HepG2 (cell line): ENCODE measurements around the gene MAPK1. TPM values are rescaled to one million over a fixed set of nuclear protein-coding genes. Genes with fewer than 3 reads are reported as not detected.

ENCODE experiments used
- ATAC-seq: fragments of 200-7000 bp; cut with Tn5 transposase; 3 replicates; pipeline ENCODE4 v1.9.1; 2020; ENCODE audit warnings: mild to moderate bottlenecking, moderate library complexity
- BruUV-seq: library from RNA; stranded (reverse); fragments of 400-500 nt; replicated peaks from 2 replicates; lab custom pipeline; 2021; lab: Mats Ljungman, UMichigan
- CTCF ChIA-PET: fragments of 300-600 bp; formaldehyde crosslinking; extraction: SDS; loops from one replicate; lab custom pipeline; 2021; ENCODE audit warnings: low total read pairs, inconsistent platforms, low intra/inter-chr PET ratio; lab: Yijun Ruan, JAX
- POLR2A ChIA-PET: fragments of 350-600 bp; sonication (Branson Sonifier 250); formaldehyde crosslinking; loops from one replicate; lab custom pipeline; 2020; ENCODE audit warnings: antibody characterized with exemption, inconsistent platforms; lab: Yijun Ruan, JAX
- DNase-seq: peaks from one replicate; pipeline ENCODE4 v3.0.0-alpha.2; 2015; ENCODE audit warnings: low spot score
- FAIRE-seq: peaks from 3 replicates; lab custom pipeline; 2011; peaks lifted over from hg19 to GRCh38; lab: Jason Lieb, UNC
- H2AFZ ChIP-seq: one replicate; pipeline ENCODE4 v1.6.1; 2011; ENCODE audit warnings: low read length, inconsistent platforms
- H3K27ac ChIP-seq: fragments of 300-600 bp; 3 replicates; pipeline ENCODE4 v1.8.0; 2011; ENCODE audit warnings: mixed run types, mild to moderate bottlenecking, mixed read lengths, low read length, inconsistent platforms; ENCODE audit not compliant: insufficient read depth; ENCODE audit errors: extremely low read length
- H3K27me3 ChIP-seq, 2 experiments: fragments of 200-600 bp in 1 of 2; 2 replicates in 1 of 2; 3 replicates in 1 of 2; pipeline versions ENCODE4 v1.6.0 to v1.8.0; 2011; ENCODE audit warnings: low read length in 2 of 2, mild to moderate bottlenecking in 2 of 2, moderate library complexity in 2 of 2, inconsistent platforms in 1 of 2; ENCODE audit not compliant: insufficient read depth in 2 of 2, control insufficient read depth in 1 of 2
- H3K36me3 ChIP-seq, 2 experiments: fragments of 200-600 bp in 1 of 2; replicated peaks in 1 of 2; 2 replicates in 1 of 2; 3 replicates in 1 of 2; pipeline versions ENCODE4 v1.5.1 to v1.8.0; 2011; ENCODE audit warnings: low read length in 2 of 2, inconsistent platforms in 1 of 2; ENCODE audit not compliant: insufficient read depth in 2 of 2, control insufficient read depth in 1 of 2
- H3K4me1 ChIP-seq: 2 replicates; pipeline ENCODE4 v1.5.1; 2012; ENCODE audit warnings: low read length, inconsistent platforms; ENCODE audit not compliant: insufficient read depth
- H3K4me2 ChIP-seq: 2 replicates; pipeline ENCODE4 v1.6.0; 2011; ENCODE audit warnings: low read depth, low read length, inconsistent platforms
- H3K4me3 ChIP-seq, 3 experiments: fragments of 200-600 bp in 1 of 3; sonication (generic), shearing (Covaris generic) in 1 of 3; replicated peaks in 1 of 3; 2 replicates each; pipeline ENCODE4 v1.5.1; 2011 to 2016; ENCODE audit warnings: low read length in 3 of 3, inconsistent platforms in 2 of 3, low read depth in 2 of 3, mild to moderate bottlenecking in 2 of 3, control low read depth in 1 of 3, mixed read lengths in 1 of 3; ENCODE audit not compliant: insufficient read depth in 1 of 3
- H3K79me2 ChIP-seq: one replicate; pipeline ENCODE4 v1.6.1; 2011; ENCODE audit warnings: low read length, inconsistent platforms; ENCODE audit not compliant: insufficient read depth
- H3K9ac ChIP-seq: 2 replicates; pipeline ENCODE4 v1.6.0; 2011; ENCODE audit warnings: mild to moderate bottlenecking, low read depth, low read length, inconsistent platforms; ENCODE audit not compliant: insufficient read depth
- H3K9me3 ChIP-seq: 2 replicates; pipeline ENCODE4 v1.5.1; 2012; ENCODE audit warnings: mild to moderate bottlenecking, low read length
- H4K20me1 ChIP-seq: 2 replicates; pipeline ENCODE4 v1.6.0; 2011; ENCODE audit warnings: inconsistent platforms, mild to moderate bottlenecking, low read length, moderate library complexity; ENCODE audit not compliant: insufficient read depth
- HNF4A ChIP-seq: sonication (generic); formaldehyde crosslinking; IDR thresholded peaks from 2 replicates; pipeline ENCODE4 v1.4.0; 2020; ENCODE audit warnings: missing genetic modification reagents
- HOXA3 ChIP-seq: sonication (generic); formaldehyde crosslinking; IDR thresholded peaks from 2 replicates; pipeline ENCODE4 v1.5.0; 2020; ENCODE audit warnings: missing genetic modification reagents
- SAFB2 ChIP-seq: sonication (generic); formaldehyde crosslinking; IDR thresholded peaks from 2 replicates; pipeline ENCODE4 v1.5.1; 2020; ENCODE audit warnings: missing genetic modification reagents, low read depth, mild to moderate bottlenecking, borderline replicate concordance
- ZBTB3 ChIP-seq: sonication (generic); formaldehyde crosslinking; IDR thresholded peaks from 2 replicates; pipeline ENCODE4 v1.4.0; 2020; ENCODE audit warnings: low read depth, mild to moderate bottlenecking, moderate library complexity, missing genetic modification reagents, borderline replicate concordance
- ZNF138 ChIP-seq: sonication (generic); formaldehyde crosslinking; IDR thresholded peaks from 2 replicates; pipeline ENCODE4 v1.5.0; 2020; ENCODE audit warnings: mild to moderate bottlenecking, low read depth, missing genetic modification reagents
- ZNF431 ChIP-seq: sonication (generic); formaldehyde crosslinking; IDR thresholded peaks from 2 replicates; pipeline ENCODE4 v1.9.0; 2022; ENCODE audit warnings: missing genetic modification reagents, low read depth, mild to moderate bottlenecking, borderline replicate concordance
- ZNF552 ChIP-seq: sonication (generic); formaldehyde crosslinking; IDR thresholded peaks from 2 replicates; pipeline ENCODE4 v1.9.0; 2022; ENCODE audit warnings: missing genetic modification reagents, mild to moderate bottlenecking, borderline replicate concordance
- ZNF660 ChIP-seq: sonication (generic); formaldehyde crosslinking; IDR thresholded peaks from 2 replicates; pipeline ENCODE4 v1.5.1; 2020; ENCODE audit warnings: mild to moderate bottlenecking, low read depth, missing genetic modification reagents, borderline replicate concordance
- WGBS: methylation state at CpG from one replicate; pipeline ENCODE4 v1.1.6; 2017; ENCODE audit warnings: low lambda C conversion rate; 5-methylcytosine and 5-hydroxymethylcytosine counted together
- in situ Hi-C: cut with HindIII; loops from 2 replicates; pipeline ENCODE4 v1.10.0; 2017; ENCODE audit warnings: low pct_unique_long_range_greater_than_20kb; ENCODE audit not compliant: extremely low pct_ligation_motif_present
- intact Hi-C: fragments of 100-400 bp; cut with micrococcal nuclease; formaldehyde crosslinking; loops from one replicate; pipeline ENCODE4 v1.10.0; 2022; ENCODE audit not compliant: unreplicated experiment
- polyA plus RNA-seq, 8 experiments: library from polyadenylated mRNA; depleted of rRNA in 3 of 8; stranded (reverse) in 7 of 8; unstranded in 1 of 8; fragments of >200 nt; fragmentation: Illumina TruSeq in 4 of 8; extraction: Trizol in 4 of 8; gene quantifications; 2 replicates each; pipeline versions ENCODE4 v1.2.1 to v1.2.3, GENCODE V29; 2011 to 2016; ENCODE audit warnings: low read depth in 4 of 8, missing spikeins in 1 of 8, mixed read lengths in 1 of 8; ENCODE audit not compliant: insufficient read depth in 1 of 8
- total RNA-seq, 5 experiments: library from RNA; depleted of rRNA; stranded (reverse); fragments of >200 nt; fragmentation: Illumina TruSeq; extraction: Trizol; gene quantifications; 2 replicates each; pipeline ENCODE4 v1.2.3, GENCODE V29; 2016; ENCODE audit warnings: low read depth in 1 of 5
- TF ChIP-seq, protein P1 (sequence below): sonication (generic); formaldehyde crosslinking; IDR thresholded peaks from 2 replicates; pipeline ENCODE4 v1.4.0; 2020; ENCODE audit warnings: mild to moderate bottlenecking, missing genetic modification reagents
- TF ChIP-seq, protein P2 (sequence below): sonication (generic); formaldehyde crosslinking; IDR thresholded peaks from 2 replicates; pipeline ENCODE4 v1.8.0; 2022; ENCODE audit warnings: mild to moderate bottlenecking, missing genetic modification reagents, borderline replicate concordance

MAPK1 gene
- total and polyA plus RNA-seq, 2 of the 13 experiments (the other 11 are each of a cell fraction or from before 2014, with no cell fraction given): 107 to 114 TPM

DNA sequence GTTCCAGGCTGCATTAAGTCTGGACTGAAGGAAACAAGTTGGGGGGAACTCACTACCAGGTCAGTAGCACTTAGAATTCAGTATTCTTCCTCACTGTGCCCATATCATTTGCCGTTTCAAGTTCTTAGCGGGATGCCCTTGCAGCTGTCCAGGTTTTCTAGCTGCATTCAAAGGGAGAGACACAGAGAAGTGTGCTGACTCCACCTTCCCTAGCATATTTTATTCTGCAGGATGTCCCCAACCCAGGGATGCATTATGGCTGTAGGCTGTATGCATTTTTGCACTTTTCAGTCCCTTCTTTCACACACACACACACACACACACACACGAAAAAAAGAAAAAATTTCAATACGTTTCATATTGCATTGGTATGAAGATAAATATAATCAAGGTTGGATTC lies 35.8 kb upstream of the MAPK1 start:
- Histone ChIP-seq H3K9ac (no peak overlapping the region), H3K27me3 (peaks cover 0 to 7% of the 10 kb centered on the region in 2 experiments; a peak in 1 of 5 replicates), H3K9me3 (no peaks in the 10 kb centered on the region), H3K4me1 (peaks cover 26% of the 10 kb centered on the region), H3K4me2 (no peak overlapping the region), H3K4me3 (no peak overlapping the region), H3K79me2 (no peaks in the 10 kb centered on the region), H3K27ac (no peak overlapping the region), H3K36me3 (no peaks in the 10 kb centered on the region), H2AFZ (no peak overlapping the region), H4K20me1 (no peaks in the 10 kb centered on the region)
- FAIRE-seq (no peak), DNase-seq (no peak), ATAC-seq (no peak)
- intact Hi-C loops: no loop called here
- 24% methylated on average over 4 of the region's 4 CpGs for WGBS
- ChIA-PET POLR2A (no interaction called here), CTCF (no interaction called here)
- TF ChIP-seq ZNF660 (CRISPR knock-in tag): no peak
- TF ChIP-seq, protein P1, sequence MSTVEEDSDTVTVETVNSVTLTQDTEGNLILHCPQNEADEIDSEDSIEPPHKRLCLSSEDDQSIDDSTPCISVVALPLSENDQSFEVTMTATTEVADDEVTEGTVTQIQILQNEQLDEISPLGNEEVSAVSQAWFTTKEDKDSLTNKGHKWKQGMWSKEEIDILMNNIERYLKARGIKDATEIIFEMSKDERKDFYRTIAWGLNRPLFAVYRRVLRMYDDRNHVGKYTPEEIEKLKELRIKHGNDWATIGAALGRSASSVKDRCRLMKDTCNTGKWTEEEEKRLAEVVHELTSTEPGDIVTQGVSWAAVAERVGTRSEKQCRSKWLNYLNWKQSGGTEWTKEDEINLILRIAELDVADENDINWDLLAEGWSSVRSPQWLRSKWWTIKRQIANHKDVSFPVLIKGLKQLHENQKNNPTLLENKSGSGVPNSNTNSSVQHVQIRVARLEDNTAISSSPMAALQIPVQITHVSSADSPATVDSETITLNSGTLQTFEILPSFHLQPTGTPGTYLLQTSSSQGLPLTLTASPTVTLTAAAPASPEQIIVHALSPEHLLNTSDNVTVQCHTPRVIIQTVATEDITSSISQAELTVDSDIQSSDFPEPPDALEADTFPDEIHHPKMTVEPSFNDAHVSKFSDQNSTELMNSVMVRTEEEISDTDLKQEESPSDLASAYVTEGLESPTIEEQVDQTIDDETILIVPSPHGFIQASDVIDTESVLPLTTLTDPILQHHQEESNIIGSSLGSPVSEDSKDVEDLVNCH (CRISPR knock-in tag): 0 out of 2 replicates have a peak, but pooled peaks have one; percentile 7
- no TSS peak for BruUV-seq
- in situ Hi-C loops: no loop called here

DNA sequence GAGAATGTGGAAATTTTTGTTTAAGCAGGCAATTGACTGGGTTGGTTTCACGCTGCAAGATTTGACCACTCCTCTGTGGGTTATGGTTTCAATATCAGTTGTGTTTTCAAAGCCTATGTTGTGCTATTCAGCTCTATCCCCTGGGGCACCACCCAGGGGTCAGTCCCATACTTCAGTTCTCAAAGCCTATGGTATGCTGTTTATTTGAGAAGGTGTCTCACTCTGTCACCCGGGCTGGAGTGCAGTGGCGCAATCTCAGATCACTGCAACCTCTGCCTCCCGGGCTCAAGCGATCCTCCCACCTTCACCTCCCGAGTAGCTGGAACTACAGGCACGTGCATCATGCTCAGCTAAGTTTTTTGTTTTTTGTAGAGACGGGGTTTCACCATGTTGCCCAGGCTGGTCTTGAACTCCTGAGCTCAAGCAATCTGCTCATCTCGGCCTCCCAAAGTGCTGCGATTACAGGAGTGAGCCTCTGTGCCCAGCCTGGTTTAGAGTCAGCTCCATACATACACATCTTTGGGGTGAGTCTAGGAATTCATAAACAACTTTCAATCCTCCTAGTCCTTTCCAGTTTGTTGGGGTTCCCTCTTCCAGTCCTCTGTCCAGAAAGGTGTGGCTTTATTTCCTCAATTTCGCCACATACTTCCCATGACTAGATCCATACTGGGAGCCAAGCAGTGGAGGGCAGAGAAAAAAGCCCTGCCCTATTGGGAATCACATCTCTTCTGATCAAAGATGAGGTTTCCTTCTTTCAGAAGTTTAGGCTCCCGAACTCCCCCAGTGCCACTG lies 35.0 kb upstream of the MAPK1 start:
- peak; percentile 56 for FAIRE-seq
- Histone ChIP-seq H3K4me2 (peak overlapping the region; percentile 36), H3K4me1 (peaks cover 26% of the 10 kb centered on the region), H3K27me3 (peaks cover 0 to 7% of the 10 kb centered on the region in 2 experiments; a peak in 1 of 5 replicates), H3K79me2 (no peaks in the 10 kb centered on the region), H3K27ac (no peak overlapping the region), H3K9me3 (no peaks in the 10 kb centered on the region), H3K36me3 (no peaks in the 10 kb centered on the region), H3K4me3 (peak overlapping the region in 1 of 3 experiments; percentile 7; a peak in 1 of 6 replicates), H3K9ac (no peak overlapping the region), H4K20me1 (no peaks in the 10 kb centered on the region), H2AFZ (no peak overlapping the region)
- intact Hi-C loops (no loop called here), in situ Hi-C loops (no loop called here)
- peak; percentile 98 for ATAC-seq
- ChIA-PET CTCF (no interaction called here), POLR2A (no interaction called here)
- 12% methylated on average over 11 of the region's 12 CpGs for WGBS
- no TSS peak for BruUV-seq
- DNase-seq: peak; percentile 69
- peak; percentile 31 for TF ChIP-seq HNF4A (CRISPR knock-in tag)
- TF ChIP-seq ZNF138 (CRISPR knock-in tag): no peak
- no peak for TF ChIP-seq HOXA3 (CRISPR knock-in tag)
- TF ChIP-seq, protein P2, sequence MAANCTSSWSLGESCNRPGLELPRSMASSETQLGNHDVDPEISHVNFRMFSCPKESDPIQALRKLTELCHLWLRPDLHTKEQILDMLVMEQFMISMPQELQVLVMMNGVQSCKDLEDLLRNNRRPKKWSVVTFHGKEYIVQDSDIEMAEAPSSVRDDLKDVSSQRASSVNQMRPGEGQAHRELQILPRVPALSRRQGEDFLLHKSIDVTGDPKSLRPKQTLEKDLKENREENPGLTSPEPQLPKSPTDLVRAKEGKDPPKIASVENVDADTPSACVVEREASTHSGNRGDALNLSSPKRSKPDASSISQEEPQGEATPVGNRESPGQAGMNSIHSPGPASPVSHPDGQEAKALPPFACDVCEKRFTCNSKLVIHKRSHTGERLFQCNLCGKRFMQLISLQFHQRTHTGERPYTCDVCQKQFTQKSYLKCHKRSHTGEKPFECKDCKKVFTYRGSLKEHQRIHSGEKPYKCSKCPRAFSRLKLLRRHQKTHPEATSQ (CRISPR knock-in tag): no peak
- no peak for TF ChIP-seq ZNF431 (CRISPR knock-in tag)
- no peak for TF ChIP-seq ZBTB3 (CRISPR knock-in tag)
- no peak for TF ChIP-seq SAFB2
- no peak for TF ChIP-seq ZNF552 (CRISPR knock-in tag)
